GM12892 (cell line): ENCODE data around the gene LRRC23.

ENCODE experiments used
- POLR2A ChIP-seq: IDR thresholded peaks from 2 replicates; pipeline ENCODE4 v1.6.1; 2011; ENCODE audit warnings: low read depth, low read length, control low read depth
- TAF1 ChIP-seq: IDR thresholded peaks from 2 replicates; pipeline ENCODE4 v1.6.1; 2011; ENCODE audit warnings: low read depth, mild to moderate bottlenecking, control low read depth, low read length, borderline replicate concordance

GRCh38 chr12:6941267-6941666 lies 36.6 kb downstream of the LRRC23 start:
- TF ChIP-seq POLR2A, result no peak
- TF ChIP-seq TAF1, result no peak
